Kasumi-1 (cell line): Measurements from ENCODE around the gene CLINT1.

Experiments used
- DNase-seq, 2 experiments: peaks; one replicate each; lab custom pipeline; 2025; lab: John Stamatoyannopoulos, UW

Gene CLINT1

DNA sequence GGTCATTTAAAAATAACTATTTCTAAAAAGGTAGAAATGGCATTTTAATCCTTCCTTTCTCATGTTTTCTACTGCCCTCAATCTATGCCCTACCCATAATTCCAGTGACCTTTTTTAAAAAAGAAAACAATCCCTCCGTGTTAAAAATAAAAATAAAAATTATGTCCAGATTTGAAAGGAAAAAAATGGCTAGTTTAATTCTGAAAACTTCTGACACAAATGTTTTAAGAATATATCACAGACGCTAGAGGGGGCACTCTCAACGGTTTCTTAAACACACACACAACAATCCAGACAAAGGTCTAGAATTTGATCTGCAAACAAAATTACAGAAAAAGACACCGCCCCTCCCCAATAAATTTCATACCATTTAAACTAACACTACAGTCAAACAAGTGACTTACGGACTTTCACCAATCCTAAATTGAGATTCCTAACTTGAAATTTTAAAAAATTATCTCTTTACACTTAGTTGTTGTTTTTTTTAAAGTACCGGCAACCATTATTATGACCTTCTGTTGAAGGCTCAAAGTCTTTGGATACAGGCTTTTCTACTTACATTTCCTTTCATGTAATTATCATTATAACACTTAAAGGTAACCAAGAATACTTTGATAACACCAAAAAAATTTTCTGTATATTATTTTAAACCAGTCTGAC is 38.2 kb downstream of the CLINT1 start:
- DNase-seq = peak; percentile 61 to 82

DNA sequence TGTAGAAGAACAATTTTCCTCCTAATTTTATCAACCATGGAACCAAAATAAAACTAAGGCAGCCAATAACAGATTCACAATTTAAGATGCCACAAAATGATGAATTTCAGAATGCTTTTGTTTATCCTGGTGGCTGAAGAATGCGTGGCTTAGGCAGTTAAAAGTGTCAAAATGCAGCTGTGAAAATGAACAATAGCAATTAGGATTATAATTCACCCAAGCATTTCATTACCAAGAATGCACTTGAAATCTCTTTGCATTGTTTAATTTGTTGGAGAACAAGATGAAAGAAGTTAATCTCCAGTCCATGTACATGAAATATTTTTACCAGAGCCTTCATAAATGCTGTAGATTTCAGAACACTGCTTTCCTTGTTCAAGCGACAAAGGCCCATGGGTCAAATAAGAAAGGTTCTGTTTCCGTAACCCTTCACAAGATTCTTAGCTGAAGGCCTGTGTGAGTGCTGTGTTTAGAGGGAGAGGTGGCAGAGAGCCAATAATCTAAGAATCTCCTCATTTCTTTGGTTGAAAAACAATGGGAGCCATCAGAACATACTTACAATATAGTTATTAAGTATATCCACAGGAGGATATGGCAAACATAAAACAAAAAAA is 39.3 kb downstream of the CLINT1 start:
- DNase-seq = no peak

GRCh38 chr5:157818368-157818767 is 40.6 kb downstream of the CLINT1 start:
- DNase-seq = no peak

DNA sequence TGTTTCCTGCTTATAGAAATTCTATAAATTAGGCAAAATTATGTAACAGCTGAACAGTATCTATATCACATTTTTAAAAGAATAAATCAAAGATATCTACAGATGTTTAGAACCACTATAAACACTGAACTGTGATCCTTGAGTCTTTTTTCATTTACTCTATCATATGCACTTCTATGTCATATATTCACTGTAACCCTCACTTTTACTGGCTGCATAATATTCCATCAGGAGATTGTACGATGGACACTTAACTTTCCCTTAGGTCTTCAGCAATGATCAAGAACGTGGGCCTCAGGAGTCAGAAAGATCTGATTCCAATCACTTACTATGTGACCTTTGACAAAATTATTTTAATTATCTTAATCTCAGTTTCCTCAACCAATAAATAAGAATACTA is 41.0 kb downstream of the CLINT1 start:
- DNase-seq = no peak

DNA sequence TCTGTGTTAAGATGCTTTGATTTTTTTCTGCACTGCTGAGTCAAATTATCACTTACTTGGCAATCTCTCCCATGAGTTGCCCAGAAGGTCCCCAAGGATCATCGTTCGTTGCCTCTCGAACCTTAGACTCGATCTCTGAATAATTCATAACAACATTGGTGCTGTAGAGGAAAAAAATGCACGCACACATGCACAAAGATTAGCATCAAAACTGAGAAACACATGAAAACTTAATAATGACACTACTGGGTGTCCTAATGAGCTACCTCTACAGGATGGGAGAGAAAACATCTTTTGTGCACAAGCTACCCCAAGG is 41.6 kb downstream of the CLINT1 start:
- DNase-seq = no peak

GRCh38 chr5:157816682-157817386 is 42.1 kb downstream of the CLINT1 start:
- peak; percentile 30 to 71 for DNase-seq

GRCh38 chr5:157812086-157812485 is 46.9 kb downstream of the CLINT1 start:
- no peak for DNase-seq

DNA sequence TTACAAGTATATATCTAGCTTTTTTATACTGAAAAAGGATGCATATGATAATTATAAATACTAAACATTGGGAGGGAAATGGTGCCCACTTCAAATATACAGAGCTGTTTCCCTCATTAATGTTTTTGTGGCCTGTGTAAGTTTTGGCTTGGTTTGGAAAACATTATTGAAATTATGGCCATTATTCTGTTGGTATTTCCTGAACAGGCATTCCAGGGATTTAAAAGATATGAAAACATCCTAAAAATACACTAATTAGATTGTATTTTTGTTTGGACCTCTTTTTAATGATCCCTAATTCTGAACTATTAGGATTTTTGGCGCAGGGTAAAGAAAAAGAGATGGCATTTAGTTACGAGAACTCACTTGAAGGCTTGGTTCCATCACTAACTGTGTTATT is 50.9 kb downstream of the CLINT1 start:
- no peak for DNase-seq

DNA sequence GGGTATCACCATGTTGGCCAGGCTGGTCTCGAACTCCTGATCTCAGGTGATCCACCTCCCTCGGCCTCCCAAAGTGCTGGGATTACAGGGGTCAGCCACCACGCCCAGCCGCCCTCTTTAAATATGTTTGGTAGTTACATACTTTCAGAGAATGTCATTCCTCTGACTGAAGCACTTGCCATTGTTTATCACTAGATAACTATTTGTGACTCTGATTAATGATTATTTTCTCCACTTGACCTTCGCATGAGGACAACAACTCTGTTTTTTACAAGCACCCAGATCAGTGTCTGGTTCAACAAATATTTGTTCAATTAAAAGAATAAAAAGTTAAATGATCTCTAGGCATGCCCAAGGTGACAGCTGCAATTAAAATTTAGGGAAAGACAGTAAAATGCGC is 56.2 kb downstream of the CLINT1 start:
- DNase-seq = no peak

DNA sequence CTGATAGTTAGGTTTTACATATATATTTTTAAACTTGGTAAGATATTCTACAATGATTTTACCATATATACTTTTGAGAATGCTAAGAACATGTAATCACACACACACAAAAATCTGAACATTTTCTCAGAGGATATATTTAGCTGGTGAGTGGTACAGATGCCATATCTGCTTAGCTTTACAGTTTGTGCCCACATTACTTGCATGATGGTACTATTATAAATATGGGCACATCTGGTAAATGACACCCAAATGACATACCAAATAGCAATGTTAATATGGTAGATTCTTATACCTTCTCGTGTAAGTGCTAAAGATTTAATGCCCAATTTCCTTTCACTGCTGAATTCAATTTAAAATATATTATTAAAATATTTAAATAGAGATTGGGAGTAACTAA is 58.8 kb downstream of the CLINT1 start:
- no peak for DNase-seq

- no peak for DNase-seq
These were observed 59.4 kb downstream of the CLINT1 start for GRCh38 chr5:157799578-157799977.

DNA sequence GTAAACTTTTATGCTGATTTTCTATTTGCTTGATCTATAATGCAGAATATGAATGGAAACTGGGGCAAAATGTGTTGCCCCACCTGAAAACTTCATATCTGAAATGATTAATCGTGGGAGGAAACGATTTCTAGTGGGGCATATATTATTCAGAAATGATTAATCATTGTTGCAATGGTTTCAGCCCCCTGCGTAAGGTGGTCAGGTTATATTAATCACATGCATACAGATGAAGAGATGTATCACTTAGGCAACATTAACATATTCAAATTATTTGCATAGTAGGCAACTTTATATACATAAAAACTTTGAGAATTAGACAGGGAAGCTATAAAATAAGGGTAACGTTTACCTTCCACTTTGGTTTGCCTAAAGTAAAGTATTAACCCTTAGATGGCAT is 65.6 kb downstream of the CLINT1 start:
- DNase-seq = no peak

GRCh38 chr5:157785801-157786200 is 73.1 kb downstream of the CLINT1 start:
- DNase-seq = no peak

- DNase-seq = no peak
These were observed 79.7 kb downstream of the CLINT1 start for GRCh38 chr5:157779221-157779620.

GRCh38 chr5:157778121-157778805 is 80.7 kb downstream of the CLINT1 start:
- DNase-seq = no peak

GRCh38 chr5:157772127-157772526 is 86.8 kb downstream of the CLINT1 start:
- no peak for DNase-seq

DNA sequence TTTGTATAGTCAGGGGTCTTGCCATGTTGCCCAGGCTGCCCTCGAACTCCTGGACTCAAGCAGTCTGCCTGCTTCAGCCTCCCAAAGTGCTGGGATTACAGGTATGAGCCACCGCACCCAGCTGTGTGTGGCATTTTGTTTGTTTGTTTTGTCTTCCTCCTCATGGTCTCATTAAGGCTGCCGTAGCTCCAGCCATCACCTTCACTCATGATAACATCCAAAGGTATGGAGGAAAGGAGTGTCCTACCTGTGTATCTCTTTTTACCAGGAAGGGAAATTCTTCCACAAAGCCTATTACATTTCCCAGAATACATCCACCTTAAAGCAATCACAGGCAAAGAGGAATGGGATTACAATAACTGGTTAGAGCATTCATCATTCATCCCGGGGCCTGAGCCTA is 88.3 kb downstream of the CLINT1 start:
- no peak for DNase-seq

DNA sequence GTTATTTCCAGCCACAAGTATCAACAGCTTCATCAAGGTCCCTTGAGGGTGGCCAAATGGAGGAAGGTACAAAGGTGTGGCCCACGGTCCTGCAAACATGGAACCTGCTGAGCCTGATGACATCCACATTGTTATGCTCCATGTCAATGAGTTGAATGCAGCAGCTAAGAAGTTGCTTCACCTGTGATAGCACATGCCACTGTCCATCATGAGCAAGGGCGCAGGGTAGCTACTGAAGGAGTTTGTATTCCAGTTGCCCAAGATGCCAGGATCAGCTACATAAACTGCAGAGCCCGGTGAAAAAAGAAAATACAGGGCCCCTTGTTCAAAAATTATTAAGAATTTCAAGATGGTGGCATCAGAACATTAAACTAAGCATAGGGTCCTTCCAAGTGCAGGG is 91.3 kb downstream of the CLINT1 start:
- DNase-seq = no peak

- DNase-seq = no peak
These were observed 92.0 kb downstream of the CLINT1 start for GRCh38 chr5:157766902-157767301.

DNA sequence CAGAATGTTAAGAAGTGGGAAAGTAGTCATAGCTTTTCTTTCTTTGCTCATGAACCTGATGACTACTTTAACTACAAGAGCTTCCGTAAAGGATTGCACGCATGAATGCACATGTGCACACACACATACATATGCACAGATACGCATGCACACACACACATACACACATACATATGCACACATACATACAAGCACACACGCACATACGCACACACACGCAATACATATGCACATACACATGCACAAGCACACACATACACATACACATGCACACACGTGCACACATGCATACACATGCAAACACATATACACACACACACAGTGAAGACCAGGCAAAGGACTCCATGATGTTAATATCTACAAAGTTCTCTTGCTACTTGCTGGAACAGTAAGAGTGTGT is 92.5 kb downstream of the CLINT1 start:
- DNase-seq = no peak

DNA sequence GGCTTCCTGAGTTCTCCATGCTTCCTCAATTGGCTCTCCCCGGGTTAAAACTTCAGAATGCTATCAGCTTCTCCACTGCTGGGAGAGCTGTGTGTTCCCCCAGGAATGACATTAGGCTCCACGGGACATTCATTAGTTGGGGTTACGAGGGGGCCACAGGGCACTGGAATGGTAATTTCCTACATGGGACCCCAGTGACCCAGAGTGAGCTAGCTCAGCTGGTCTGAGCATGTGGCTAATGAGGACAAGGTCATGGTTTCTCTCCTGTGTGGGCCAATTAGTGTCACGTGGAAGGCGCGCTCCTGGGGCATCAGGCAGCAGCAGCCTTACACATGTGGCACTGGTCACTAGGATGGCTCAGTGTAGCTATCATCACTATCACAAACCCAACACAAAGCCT is 94.4 kb downstream of the CLINT1 start:
- DNase-seq = no peak

- peak; percentile 86 to 90 for DNase-seq
These were observed 97.0 kb downstream of the CLINT1 start for GRCh38 chr5:157761690-157762621.
